HepG2 (cell line): ENCODE measurements around the gene AFG1L. TPM values are rescaled to one million over a fixed set of nuclear protein-coding genes. Genes with fewer than 3 reads are reported as not detected.

Source experiments
- ADNP ChIP-seq: sonication (generic); formaldehyde crosslinking; IDR thresholded peaks from 2 replicates; pipeline ENCODE4 v1.4.0; 2020; ENCODE audit warnings: missing genetic modification reagents
- BRF2 ChIP-seq: sonication (generic); formaldehyde crosslinking; IDR thresholded peaks from 2 replicates; pipeline ENCODE4 v1.8.1; 2022; ENCODE audit warnings: mild to moderate bottlenecking, missing genetic modification reagents
- NFE2 ChIP-seq: sonication (generic); formaldehyde crosslinking; IDR thresholded peaks from 2 replicates; pipeline ENCODE4 v1.4.0; 2020; ENCODE audit warnings: missing genetic modification reagents
- PCBP1 ChIP-seq: fragments of 200-400 bp; formaldehyde crosslinking; IDR thresholded peaks from 2 replicates; pipeline ENCODE4 v1.6.1; 2017; ENCODE audit warnings: mild to moderate bottlenecking, low read depth, low read length, borderline replicate concordance
- RORA ChIP-seq: sonication (generic); formaldehyde crosslinking; IDR thresholded peaks from 2 replicates; pipeline ENCODE4 v1.5.0; 2020; ENCODE audit warnings: mild to moderate bottlenecking, missing genetic modification reagents, moderate library complexity
- SRSF1 ChIP-seq: fragments of 200-400 bp; formaldehyde crosslinking; optimal IDR thresholded peaks from 2 replicates; pipeline ENCODE3; 2017; ENCODE audit warnings: mild to moderate bottlenecking, low read depth, low read length, moderate library complexity
- TFDP2 ChIP-seq: sonication (generic); formaldehyde crosslinking; IDR thresholded peaks from 2 replicates; pipeline ENCODE4 v1.4.0; 2020; ENCODE audit warnings: missing genetic modification reagents
- XBP1 ChIP-seq: sonication (generic); formaldehyde crosslinking; IDR thresholded peaks from 2 replicates; pipeline ENCODE4 v1.5.0; 2020; ENCODE audit warnings: missing genetic modification reagents
- ZFX ChIP-seq: sonication (generic); formaldehyde crosslinking; IDR thresholded peaks from 2 replicates; pipeline ENCODE4 v1.4.0; 2020; ENCODE audit warnings: mild to moderate bottlenecking, low read depth, missing genetic modification reagents, moderate library complexity
- ZNF331 ChIP-seq: sonication (generic); formaldehyde crosslinking; IDR thresholded peaks from 2 replicates; pipeline ENCODE4 v1.4.0; 2020; ENCODE audit warnings: missing genetic modification reagents
- ZNF333 ChIP-seq: sonication (generic); formaldehyde crosslinking; IDR thresholded peaks from 2 replicates; pipeline ENCODE4 v1.4.0; 2020; ENCODE audit warnings: mild to moderate bottlenecking, missing genetic modification reagents, borderline replicate concordance
- ZNF383 ChIP-seq: sonication (generic); formaldehyde crosslinking; IDR thresholded peaks from 2 replicates; pipeline ENCODE4 v1.4.0; 2020; ENCODE audit warnings: missing genetic modification reagents, mild to moderate bottlenecking, borderline replicate concordance
- ZNF530 ChIP-seq: sonication (generic); formaldehyde crosslinking; IDR thresholded peaks from 2 replicates; pipeline ENCODE4 v1.5.0; 2020; ENCODE audit warnings: low read depth, mild to moderate bottlenecking, missing genetic modification reagents
- ZNF816 ChIP-seq: sonication (generic); formaldehyde crosslinking; IDR thresholded peaks from 2 replicates; pipeline ENCODE4 v1.8.0; 2022; ENCODE audit warnings: missing genetic modification reagents, mild to moderate bottlenecking, borderline replicate concordance
- ZNF841 ChIP-seq: sonication (generic); formaldehyde crosslinking; IDR thresholded peaks from 2 replicates; pipeline ENCODE4 v1.8.1; 2023; ENCODE audit warnings: missing genetic modification reagents, borderline replicate concordance
- polyA plus RNA-seq, 8 experiments: library from polyadenylated mRNA; depleted of rRNA in 3 of 8; stranded (reverse) in 7 of 8; unstranded in 1 of 8; fragments of >200 nt; fragmentation: Illumina TruSeq in 4 of 8; extraction: Trizol in 4 of 8; gene quantifications; 2 replicates each; pipeline versions ENCODE4 v1.2.1 to v1.2.3, GENCODE V29; 2011 to 2016; ENCODE audit warnings: low read depth in 4 of 8, missing spikeins in 1 of 8, mixed read lengths in 1 of 8; ENCODE audit not compliant: insufficient read depth in 1 of 8
- total RNA-seq, 5 experiments: library from RNA; depleted of rRNA; stranded (reverse); fragments of >200 nt; fragmentation: Illumina TruSeq; extraction: Trizol; gene quantifications; 2 replicates each; pipeline ENCODE4 v1.2.3, GENCODE V29; 2016; ENCODE audit warnings: low read depth in 1 of 5
- TF ChIP-seq, protein P1 (sequence below): sonication (generic); formaldehyde crosslinking; IDR thresholded peaks from 2 replicates; pipeline ENCODE4 v1.5.0; 2020; ENCODE audit warnings: mild to moderate bottlenecking, missing genetic modification reagents, borderline replicate concordance
- TF ChIP-seq, protein P2 (sequence below): IDR thresholded peaks from 2 replicates; pipeline ENCODE4 v1.4.0; 2020; ENCODE audit warnings: mild to moderate bottlenecking, missing genetic modification reagents
- TF ChIP-seq, protein P3 (sequence below): sonication (generic); formaldehyde crosslinking; IDR thresholded peaks from 2 replicates; pipeline ENCODE4 v1.5.1; 2020; ENCODE audit warnings: mild to moderate bottlenecking, moderate library complexity, missing genetic modification reagents

The AFG1L gene
- total and polyA plus RNA-seq, 2 of the 13 experiments (the other 11 are each of a cell fraction or from before 2014, with no cell fraction given): 3.1 to 14.0 TPM

GRCh38 chr6:108562503-108562993 lies 267.7 kb downstream of the AFG1L start (continued):
- TF ChIP-seq, protein P1, sequence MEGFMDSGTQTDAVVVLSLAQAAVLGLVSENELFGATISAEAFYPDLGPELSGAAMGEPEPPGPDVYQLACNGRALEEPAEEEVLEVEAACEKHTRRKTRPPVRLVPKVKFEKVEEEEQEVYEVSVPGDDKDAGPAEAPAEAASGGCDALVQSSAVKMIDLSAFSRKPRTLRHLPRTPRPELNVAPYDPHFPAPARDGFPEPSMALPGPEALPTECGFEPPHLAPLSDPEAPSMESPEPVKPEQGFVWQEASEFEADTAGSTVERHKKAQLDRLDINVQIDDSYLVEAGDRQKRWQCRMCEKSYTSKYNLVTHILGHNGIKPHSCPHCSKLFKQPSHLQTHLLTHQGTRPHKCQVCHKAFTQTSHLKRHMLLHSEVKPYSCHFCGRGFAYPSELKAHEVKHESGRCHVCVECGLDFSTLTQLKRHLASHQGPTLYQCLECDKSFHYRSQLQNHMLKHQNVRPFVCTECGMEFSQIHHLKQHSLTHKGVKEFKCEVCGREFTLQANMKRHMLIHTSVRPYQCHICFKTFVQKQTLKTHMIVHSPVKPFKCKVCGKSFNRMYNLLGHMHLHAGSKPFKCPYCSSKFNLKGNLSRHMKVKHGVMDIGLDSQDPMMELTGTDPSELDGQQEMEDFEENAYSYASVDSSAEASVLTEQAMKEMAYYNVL (CRISPR knock-in tag): peak; percentile 49; the same call in 1 of the 2 replicates
- TF ChIP-seq ZNF841 (CRISPR knock-in tag): no peak
- TF ChIP-seq TFDP2 (CRISPR knock-in tag): peak; percentile 74
- TF ChIP-seq ADNP (CRISPR knock-in tag): no peak
- TF ChIP-seq ZNF816 (CRISPR knock-in tag): 0 out of 2 replicates have a peak, but pooled peaks have one; percentile 82
- no peak for TF ChIP-seq SRSF1
- TF ChIP-seq NFE2: no peak
- no peak for TF ChIP-seq RORA (CRISPR knock-in tag)
- peak; percentile 75; the same call in 1 of the 2 replicates for TF ChIP-seq ZFX (CRISPR knock-in tag)
- TF ChIP-seq XBP1 (CRISPR knock-in tag): no peak
- TF ChIP-seq ZNF383 (CRISPR knock-in tag): no peak
- TF ChIP-seq, protein P2, sequence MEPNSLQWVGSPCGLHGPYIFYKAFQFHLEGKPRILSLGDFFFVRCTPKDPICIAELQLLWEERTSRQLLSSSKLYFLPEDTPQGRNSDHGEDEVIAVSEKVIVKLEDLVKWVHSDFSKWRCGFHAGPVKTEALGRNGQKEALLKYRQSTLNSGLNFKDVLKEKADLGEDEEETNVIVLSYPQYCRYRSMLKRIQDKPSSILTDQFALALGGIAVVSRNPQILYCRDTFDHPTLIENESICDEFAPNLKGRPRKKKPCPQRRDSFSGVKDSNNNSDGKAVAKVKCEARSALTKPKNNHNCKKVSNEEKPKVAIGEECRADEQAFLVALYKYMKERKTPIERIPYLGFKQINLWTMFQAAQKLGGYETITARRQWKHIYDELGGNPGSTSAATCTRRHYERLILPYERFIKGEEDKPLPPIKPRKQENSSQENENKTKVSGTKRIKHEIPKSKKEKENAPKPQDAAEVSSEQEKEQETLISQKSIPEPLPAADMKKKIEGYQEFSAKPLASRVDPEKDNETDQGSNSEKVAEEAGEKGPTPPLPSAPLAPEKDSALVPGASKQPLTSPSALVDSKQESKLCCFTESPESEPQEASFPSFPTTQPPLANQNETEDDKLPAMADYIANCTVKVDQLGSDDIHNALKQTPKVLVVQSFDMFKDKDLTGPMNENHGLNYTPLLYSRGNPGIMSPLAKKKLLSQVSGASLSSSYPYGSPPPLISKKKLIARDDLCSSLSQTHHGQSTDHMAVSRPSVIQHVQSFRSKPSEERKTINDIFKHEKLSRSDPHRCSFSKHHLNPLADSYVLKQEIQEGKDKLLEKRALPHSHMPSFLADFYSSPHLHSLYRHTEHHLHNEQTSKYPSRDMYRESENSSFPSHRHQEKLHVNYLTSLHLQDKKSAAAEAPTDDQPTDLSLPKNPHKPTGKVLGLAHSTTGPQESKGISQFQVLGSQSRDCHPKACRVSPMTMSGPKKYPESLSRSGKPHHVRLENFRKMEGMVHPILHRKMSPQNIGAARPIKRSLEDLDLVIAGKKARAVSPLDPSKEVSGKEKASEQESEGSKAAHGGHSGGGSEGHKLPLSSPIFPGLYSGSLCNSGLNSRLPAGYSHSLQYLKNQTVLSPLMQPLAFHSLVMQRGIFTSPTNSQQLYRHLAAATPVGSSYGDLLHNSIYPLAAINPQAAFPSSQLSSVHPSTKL: 0 out of 2 replicates have a peak, but pooled peaks have one; percentile 33
- TF ChIP-seq ZNF333 (CRISPR knock-in tag): no peak
- TF ChIP-seq PCBP1: no peak
- TF ChIP-seq, protein P3, sequence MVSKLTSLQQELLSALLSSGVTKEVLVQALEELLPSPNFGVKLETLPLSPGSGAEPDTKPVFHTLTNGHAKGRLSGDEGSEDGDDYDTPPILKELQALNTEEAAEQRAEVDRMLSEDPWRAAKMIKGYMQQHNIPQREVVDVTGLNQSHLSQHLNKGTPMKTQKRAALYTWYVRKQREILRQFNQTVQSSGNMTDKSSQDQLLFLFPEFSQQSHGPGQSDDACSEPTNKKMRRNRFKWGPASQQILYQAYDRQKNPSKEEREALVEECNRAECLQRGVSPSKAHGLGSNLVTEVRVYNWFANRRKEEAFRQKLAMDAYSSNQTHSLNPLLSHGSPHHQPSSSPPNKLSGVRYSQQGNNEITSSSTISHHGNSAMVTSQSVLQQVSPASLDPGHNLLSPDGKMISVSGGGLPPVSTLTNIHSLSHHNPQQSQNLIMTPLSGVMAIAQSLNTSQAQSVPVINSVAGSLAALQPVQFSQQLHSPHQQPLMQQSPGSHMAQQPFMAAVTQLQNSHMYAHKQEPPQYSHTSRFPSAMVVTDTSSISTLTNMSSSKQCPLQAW (CRISPR knock-in tag): peak; percentile 40; the same call in 1 of the 2 replicates
- TF ChIP-seq ZNF530 (CRISPR knock-in tag): no peak
- no peak for TF ChIP-seq BRF2 (CRISPR knock-in tag)
- 0 out of 2 replicates have a peak, but pooled peaks have one; percentile 58 for TF ChIP-seq ZNF331
